NCI-H526 treated with DMSO at 0.1 percent for 48 hours (cell line): ENCODE data around the gene MRPL43.

Source experiments
- DNase-seq: peaks from one replicate; lab custom pipeline; 2025; lab: John Stamatoyannopoulos, UW

The MRPL43 gene

GRCh38 chr10:101019440-101019703 lies 32.1 kb upstream of the MRPL43 start:
- no peak for DNase-seq

GRCh38 chr10:101018600-101019439 lies 31.5 kb upstream of the MRPL43 start:
- DNase-seq = peak; percentile 46

GRCh38 chr10:101018118-101018599 lies 30.9 kb upstream of the MRPL43 start:
- no peak for DNase-seq

- no peak for DNase-seq
Observed at GRCh38 chr10:101016814-101017213, 29.5 kb upstream of the MRPL43 start.

GRCh38 chr10:101015582-101015973 lies 28.3 kb upstream of the MRPL43 start:
- DNase-seq = no peak

- no peak for DNase-seq
Observed at GRCh38 chr10:101014966-101015581, 27.8 kb upstream of the MRPL43 start.

GRCh38 chr10:101014230-101014884 lies 27.1 kb upstream of the MRPL43 start:
- DNase-seq = peak; percentile 9

GRCh38 chr10:101013365-101013825 lies 26.1 kb upstream of the MRPL43 start:
- no peak for DNase-seq

GRCh38 chr10:101012525-101013364 lies 25.4 kb upstream of the MRPL43 start:
- DNase-seq = peak; percentile 59

- no peak for DNase-seq
Observed at GRCh38 chr10:101011517-101012423, 24.5 kb upstream of the MRPL43 start.

GRCh38 chr10:101010329-101010728 lies 23.0 kb upstream of the MRPL43 start:
- DNase-seq = no peak

- DNase-seq = peak; percentile 32
Observed at GRCh38 chr10:101008823-101009423, 21.6 kb upstream of the MRPL43 start.

- no peak for DNase-seq
Observed at GRCh38 chr10:101007915-101008822, 20.9 kb upstream of the MRPL43 start.

GRCh38 chr10:101007099-101007711 lies 19.9 kb upstream of the MRPL43 start:
- DNase-seq = no peak

- DNase-seq = no peak
Observed at GRCh38 chr10:101006593-101007098, 19.3 kb upstream of the MRPL43 start.

- no peak for DNase-seq
Observed at GRCh38 chr10:101005869-101006567, 18.7 kb upstream of the MRPL43 start.

- DNase-seq = no peak
Observed at GRCh38 chr10:101005361-101005760, 18.1 kb upstream of the MRPL43 start.

GRCh38 chr10:101003639-101004206 lies 16.4 kb upstream of the MRPL43 start:
- no peak for DNase-seq
